Activated gamma-delta T cell (primary cell): ENCODE data around the gene ERBIN.
"Not testable (repeated sequence)": the region's sequence is repeated elsewhere in the genome, so short reads cannot be mapped to it uniquely, and the experiment has no call there.

ENCODE experiments used
- DNase-seq: peaks from one replicate; lab custom pipeline; 2025; lab: John Stamatoyannopoulos, UW

The ERBIN gene

DNA sequence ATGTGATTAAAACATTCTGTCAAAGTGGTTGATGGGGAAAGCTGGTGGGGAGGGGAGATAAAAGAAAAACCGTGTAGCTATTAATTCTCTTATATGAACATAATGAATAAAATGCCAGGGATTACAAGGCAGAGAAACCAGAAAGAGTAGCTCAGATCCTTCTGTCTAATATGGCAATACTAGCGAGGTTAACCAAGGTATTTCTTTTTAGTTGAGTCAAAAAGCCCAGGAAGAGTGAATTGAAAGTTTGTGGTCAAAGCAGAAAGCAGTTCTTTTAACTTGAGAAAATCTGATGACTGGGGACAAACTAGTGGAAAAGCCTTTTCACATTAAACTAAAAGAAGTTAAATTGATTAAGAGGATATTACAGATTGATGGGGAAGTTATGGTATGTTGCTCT lies 76.0 kb downstream of the ERBIN start:
- no peak for DNase-seq

- DNase-seq = no peak
Observed at GRCh38 chr5:66004216-66004615, 77.8 kb downstream of the ERBIN start.

GRCh38 chr5:66009277-66009676 lies 82.9 kb downstream of the ERBIN start:
- no peak for DNase-seq

DNA sequence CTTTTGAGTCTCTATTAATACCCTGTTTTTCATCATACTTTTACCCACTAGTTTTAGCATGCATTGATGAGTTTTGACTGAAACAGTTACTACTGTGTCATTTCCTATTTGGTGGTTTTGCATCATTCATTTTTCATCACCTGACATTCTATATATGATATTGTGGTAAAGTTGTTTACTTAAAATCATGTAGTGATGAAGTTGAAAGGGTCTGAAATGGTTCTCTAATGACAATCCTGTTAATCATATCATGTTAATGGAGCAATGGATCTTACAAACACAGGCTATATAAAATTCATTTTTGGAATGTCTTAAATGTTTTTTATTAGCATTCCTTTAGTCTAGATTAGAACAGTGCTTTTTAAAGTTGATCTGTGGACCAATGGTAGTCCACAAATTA lies 84.1 kb downstream of the ERBIN start:
- DNase-seq = no peak

- no peak for DNase-seq
Observed at GRCh38 chr5:66012271-66012670, 85.9 kb downstream of the ERBIN start.

DNA sequence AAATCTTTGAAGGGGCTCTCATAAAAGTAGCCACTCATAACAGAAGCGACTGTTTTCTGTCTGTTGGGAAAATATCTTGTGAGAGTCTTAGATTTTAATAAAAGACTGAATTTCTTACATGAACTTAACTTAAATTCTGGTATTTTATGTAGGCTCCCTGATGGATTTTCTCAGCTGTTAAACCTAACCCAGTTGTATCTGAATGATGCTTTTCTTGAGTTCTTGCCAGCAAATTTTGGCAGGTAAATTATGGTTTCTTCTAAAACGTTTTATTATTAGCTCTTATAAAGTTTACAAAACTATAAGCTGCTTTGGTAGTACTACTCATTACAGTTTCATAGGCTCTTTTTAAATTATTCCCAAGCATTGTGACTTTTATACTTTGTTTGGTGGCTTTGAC lies 87.0 kb downstream of the ERBIN start:
- no peak for DNase-seq

DNA sequence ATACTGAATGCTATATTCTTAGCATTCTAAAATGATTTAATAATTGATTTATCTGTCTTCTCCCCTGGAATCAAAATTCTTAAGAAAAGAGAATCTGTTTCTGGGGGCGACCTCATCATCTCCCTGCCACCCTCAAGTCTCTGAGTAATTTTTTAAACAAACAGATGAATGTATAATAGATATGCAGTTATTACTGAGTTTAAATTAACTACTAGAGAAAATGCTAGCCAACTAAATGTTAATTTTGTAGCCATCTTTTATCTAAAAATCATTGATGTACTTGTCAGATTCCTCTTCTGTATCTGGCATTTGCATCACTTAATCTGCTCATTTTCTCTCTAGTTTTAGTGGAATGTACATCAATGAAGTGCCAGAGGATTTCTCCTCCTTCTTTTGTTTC lies 87.5 kb downstream of the ERBIN start:
- no peak for DNase-seq

DNA sequence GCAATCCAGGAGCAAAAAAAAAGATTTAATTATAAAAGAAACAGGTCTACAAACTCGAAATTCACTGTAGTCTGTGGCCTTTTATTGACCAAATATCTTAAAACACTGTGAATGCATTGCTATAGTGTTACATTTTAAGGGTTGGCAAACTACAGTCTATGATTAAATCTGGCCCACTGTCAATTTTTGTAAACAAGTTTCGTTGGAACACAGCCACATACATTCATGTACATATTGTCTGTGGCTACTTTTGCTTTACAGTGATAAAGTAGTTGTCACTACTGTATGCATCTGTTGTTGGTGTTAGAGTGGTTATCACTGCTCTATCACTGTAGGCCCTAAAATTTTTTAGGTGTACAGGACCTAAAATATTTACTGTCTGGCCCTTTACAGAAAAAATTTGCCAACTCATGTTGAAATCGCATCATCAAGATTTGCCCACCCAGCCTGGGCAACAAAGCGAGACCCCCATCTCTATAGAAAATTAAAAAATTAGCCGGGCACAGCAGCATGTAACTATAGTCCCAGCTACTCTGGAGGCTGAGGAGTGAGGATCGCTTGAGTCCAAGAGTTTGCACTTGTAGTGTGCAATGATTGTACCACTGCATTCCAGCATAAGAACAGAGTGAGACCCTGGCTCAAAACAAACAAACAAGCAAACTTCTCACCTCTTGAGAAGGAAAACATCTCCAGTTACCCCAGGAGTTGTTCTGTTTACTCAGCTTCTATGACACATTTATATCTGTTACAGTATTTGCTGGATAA lies 89.0 kb downstream of the ERBIN start:
- no peak for DNase-seq

GRCh38 chr5:66021585-66021984 lies 95.2 kb downstream of the ERBIN start:
- no peak for DNase-seq

DNA sequence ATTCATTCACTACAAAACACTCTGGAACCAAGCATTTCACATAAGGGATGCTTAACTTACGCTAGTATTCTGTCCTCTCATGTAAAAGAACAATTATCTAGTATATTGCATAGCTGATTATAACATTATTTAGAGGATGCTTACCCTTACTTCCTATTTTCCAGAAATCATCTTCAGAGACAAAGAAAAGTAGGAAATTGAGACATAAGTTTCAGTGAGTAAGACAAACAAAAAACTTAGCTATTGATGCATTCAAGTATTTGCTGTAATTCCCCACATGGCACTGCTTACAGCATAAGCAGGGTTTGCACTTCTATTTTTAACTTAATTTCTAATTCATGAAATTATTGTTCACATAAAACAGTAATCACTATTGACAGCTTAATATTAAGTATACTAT lies 112.9 kb downstream of the ERBIN start:
- DNase-seq = no peak

- DNase-seq = no peak
Observed at GRCh38 chr5:66039701-66040100, 113.3 kb downstream of the ERBIN start.

GRCh38 chr5:66041627-66042026 lies 115.3 kb downstream of the ERBIN start:
- DNase-seq = no peak

GRCh38 chr5:66057239-66057638 lies 130.9 kb downstream of the ERBIN start:
- DNase-seq = no peak

- DNase-seq = not testable (repeated sequence)
Observed at GRCh38 chr5:66061320-66061719, 134.9 kb downstream of the ERBIN start.

DNA sequence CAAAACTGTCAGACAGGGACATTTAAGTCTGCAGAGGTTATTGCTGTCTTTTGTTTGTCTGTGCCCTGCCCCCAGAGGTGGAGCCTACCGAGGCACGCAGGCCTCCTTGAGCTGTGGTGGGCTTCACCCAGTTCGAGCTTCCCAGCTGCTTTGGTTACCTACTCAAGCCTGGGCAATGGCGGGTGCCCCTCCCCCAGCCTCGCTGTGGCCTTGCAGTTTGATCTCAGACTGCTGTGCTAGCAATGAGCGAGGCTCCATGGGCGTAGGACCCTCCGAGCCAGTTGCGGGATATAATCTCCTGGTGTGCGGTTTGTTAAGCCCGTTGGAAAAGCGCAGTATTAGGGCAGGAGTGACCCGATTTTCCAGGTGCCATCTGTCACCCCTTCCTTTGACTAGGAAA lies 136.7 kb downstream of the ERBIN start:
- not testable (repeated sequence) for DNase-seq

- no peak for DNase-seq
Observed at GRCh38 chr5:66066826-66067225, 140.5 kb downstream of the ERBIN start.

DNA sequence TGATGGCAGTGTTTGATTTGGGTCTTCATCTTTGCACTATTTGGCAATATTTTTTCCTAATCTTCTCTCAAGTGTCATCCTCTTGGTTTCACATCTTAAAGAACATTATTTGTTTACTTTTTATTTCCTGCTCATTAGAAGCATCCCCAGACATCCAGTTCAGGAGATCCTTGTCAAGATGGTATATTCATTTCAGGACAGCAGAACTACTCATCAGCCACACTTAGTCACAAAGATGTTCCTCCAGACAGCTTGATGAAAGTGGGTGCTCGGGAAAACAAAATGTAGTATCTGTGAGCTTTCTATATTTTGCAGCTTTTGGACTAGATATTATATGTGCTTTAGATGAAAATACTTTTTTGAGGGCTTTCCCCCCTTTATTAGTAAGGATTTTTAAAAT lies 145.7 kb downstream of the ERBIN start:
- no peak for DNase-seq

GRCh38 chr5:66074901-66075300 lies 148.5 kb downstream of the ERBIN start:
- DNase-seq = no peak

DNA sequence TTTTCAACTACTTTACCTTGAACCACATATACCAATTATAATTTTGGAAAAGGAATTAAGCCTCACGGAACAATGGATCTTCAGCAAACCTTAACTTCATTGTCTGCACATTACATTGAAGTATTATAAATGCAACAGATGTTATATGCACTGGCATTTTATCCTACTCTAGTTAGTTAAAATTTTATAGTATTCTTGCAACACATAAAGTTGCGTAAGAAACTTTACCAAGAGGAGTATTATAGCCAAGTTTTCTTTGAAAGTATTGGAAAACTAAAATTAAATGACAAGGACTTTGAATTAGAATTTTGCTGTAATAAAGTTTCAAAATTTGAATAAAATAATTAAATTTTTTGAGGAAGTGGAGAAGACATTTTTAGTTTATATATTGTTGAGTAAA lies 154.3 kb downstream of the ERBIN start:
- DNase-seq = no peak

GRCh38 chr5:66089384-66089783 lies 163.0 kb downstream of the ERBIN start:
- no peak for DNase-seq

DNA sequence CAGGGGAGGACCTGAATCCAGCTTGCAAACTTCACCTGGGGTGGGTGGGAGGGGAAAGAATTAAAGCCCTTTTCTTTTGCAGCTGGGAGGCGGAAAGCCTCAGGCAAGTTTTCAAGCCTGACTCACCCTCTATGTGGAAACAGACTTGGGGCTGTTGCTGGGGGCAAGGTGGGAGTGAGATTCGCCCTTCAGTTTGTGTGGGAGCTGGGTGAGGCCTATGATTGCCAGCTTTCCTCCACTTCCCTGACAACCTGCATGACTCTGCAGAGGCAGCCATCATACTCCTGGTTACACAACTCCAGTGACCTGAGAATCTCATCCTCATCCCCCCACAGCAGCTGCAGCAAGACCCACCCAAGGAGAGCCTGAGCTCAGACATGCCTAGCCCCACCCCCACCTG lies 174.5 kb downstream of the ERBIN start:
- DNase-seq = no peak

GRCh38 chr5:66113160-66113559 lies 186.8 kb downstream of the ERBIN start:
- no peak for DNase-seq

DNA sequence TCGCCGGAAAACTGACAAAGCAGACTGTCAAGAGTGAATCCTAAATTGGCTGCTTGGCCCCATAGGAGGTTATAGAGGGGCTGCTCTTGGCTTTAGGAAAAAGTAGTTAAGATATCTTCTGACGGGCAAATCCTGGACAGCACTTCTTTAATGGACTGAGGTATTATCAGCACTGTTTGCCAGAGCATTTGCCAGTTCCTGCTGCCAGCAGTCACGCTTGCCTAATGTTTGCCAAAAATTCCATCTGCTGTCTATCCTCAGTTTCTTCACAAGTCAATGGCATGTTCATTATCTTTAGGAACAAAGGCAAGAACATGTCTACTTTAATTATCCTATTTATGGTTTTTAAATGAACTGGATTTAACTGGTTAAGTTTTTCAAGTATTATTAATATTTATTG lies 191.9 kb downstream of the ERBIN start:
- DNase-seq = no peak

- DNase-seq = no peak
Observed at GRCh38 chr5:66122379-66123034, 196.1 kb downstream of the ERBIN start.
